GM12891 (cell line): ENCODE results near the gene DAB2IP.

Experiments
- DNase-seq: peaks from one replicate; pipeline ENCODE4 v3.0.0; 2011; ENCODE audit warnings: low spot score; ENCODE audit not compliant: insufficient read length
- FAIRE-seq: peaks from 2 replicates; lab custom pipeline; 2011; peaks lifted over from hg19 to GRCh38; lab: Jason Lieb, UNC
- PAX5 ChIP-seq: IDR thresholded peaks from 2 replicates; pipeline ENCODE4 v1.6.1; 2011; ENCODE audit warnings: low read length, moderate library complexity, mild to moderate bottlenecking; ENCODE audit not compliant: insufficient read depth, severe bottlenecking
- POLR2A ChIP-seq: IDR thresholded peaks from 2 replicates; pipeline ENCODE4 v1.6.1; 2011; ENCODE audit warnings: low read depth, low read length, control low read depth
- POLR2AphosphoS5 ChIP-seq: IDR thresholded peaks from 2 replicates; pipeline ENCODE4 v1.6.1; 2011; ENCODE audit warnings: low read depth, low read length, control low read depth
- POU2F2 ChIP-seq: IDR thresholded peaks from 2 replicates; pipeline ENCODE4 v1.6.1; 2011; ENCODE audit warnings: low read depth, mild to moderate bottlenecking, control low read depth, low read length, moderate library complexity
- SPI1 ChIP-seq: IDR thresholded peaks from 2 replicates; pipeline ENCODE4 v1.6.1; 2011; ENCODE audit warnings: low read depth, low read length, control low read depth
- TAF1 ChIP-seq: IDR thresholded peaks from 2 replicates; pipeline ENCODE4 v1.6.1; 2011; ENCODE audit warnings: low read depth, low read length, control low read depth

Gene DAB2IP

GRCh38 chr9:121717141-121717991, 65.9 kb downstream of the DAB2IP start:
- TF ChIP-seq POU2F2 (no peak), SPI1 (no peak), TAF1 (no peak), PAX5 (no peak), POLR2A (no peak), POLR2AphosphoS5 (no peak)
- no peak for FAIRE-seq
- DNase-seq: no peak

- TF ChIP-seq POLR2A (no peak), POU2F2 (no peak), TAF1 (no peak), POLR2AphosphoS5 (no peak), PAX5 (no peak), SPI1 (no peak)
- FAIRE-seq: no peak
- DNase-seq: no peak
These were observed 66.7 kb downstream of the DAB2IP start for GRCh38 chr9:121718084-121718483.

- TF ChIP-seq TAF1: no peak
- no peak for TF ChIP-seq POU2F2
- TF ChIP-seq POLR2A: no peak
- no peak for TF ChIP-seq PAX5
- TF ChIP-seq SPI1: no peak
- no peak for TF ChIP-seq POLR2AphosphoS5
- FAIRE-seq (no peak), DNase-seq (no peak)
These were observed 67.1 kb downstream of the DAB2IP start for GRCh38 chr9:121718501-121718900.

GRCh38 chr9:121720311-121721057, 69.0 kb downstream of the DAB2IP start:
- no peak for DNase-seq
- no peak for FAIRE-seq
- TF ChIP-seq POU2F2: no peak

- DNase-seq (no peak), FAIRE-seq (no peak)
These were observed 69.6 kb downstream of the DAB2IP start for GRCh38 chr9:121721058-121721350.

GRCh38 chr9:121721770-121722169, 70.3 kb downstream of the DAB2IP start:
- no peak for FAIRE-seq
- TF ChIP-seq PAX5: no peak
- no peak for TF ChIP-seq POU2F2
- TF ChIP-seq POLR2A: no peak
- no peak for TF ChIP-seq POLR2AphosphoS5
- no peak for TF ChIP-seq SPI1
- no peak for TF ChIP-seq TAF1
- no peak for DNase-seq

More at GRCh38 chr9:121721058-121721350, 69.6 kb downstream of the DAB2IP start:
- no peak for TF ChIP-seq SPI1

GRCh38 chr9:121725008-121725775, 73.8 kb downstream of the DAB2IP start:
- no peak for TF ChIP-seq POLR2AphosphoS5
- no peak for TF ChIP-seq PAX5
- TF ChIP-seq POLR2A: no peak
- TF ChIP-seq POU2F2: no peak
- TF ChIP-seq TAF1: no peak
- TF ChIP-seq SPI1: no peak
- no peak for FAIRE-seq
- no peak for DNase-seq

- FAIRE-seq (no peak), DNase-seq (no peak)
- TF ChIP-seq POLR2A (no peak), SPI1 (no peak), POU2F2 (no peak), TAF1 (no peak), POLR2AphosphoS5 (no peak), PAX5 (no peak)
These were observed 76.0 kb downstream of the DAB2IP start for GRCh38 chr9:121727295-121728020.

- no peak for DNase-seq
- FAIRE-seq: no peak
- no peak for TF ChIP-seq TAF1
- no peak for TF ChIP-seq POLR2A
- TF ChIP-seq POU2F2: no peak
- TF ChIP-seq POLR2AphosphoS5: no peak
- no peak for TF ChIP-seq PAX5
- no peak for TF ChIP-seq SPI1
These were observed 77.5 kb downstream of the DAB2IP start for GRCh38 chr9:121728916-121729315.
